M059J (cell line): ENCODE measurements around the gene FGF4. TPM values are rescaled to one million over a fixed set of nuclear protein-coding genes. Genes with fewer than 3 reads are reported as not detected.

ENCODE experiments used
- DNase-seq: peaks from one replicate; pipeline ENCODE4 v3.0.0-alpha.2; 2012; ENCODE audit warnings: low read depth
- total RNA-seq: library from RNA; depleted of rRNA; stranded (reverse); fragments of >200 nt; shearing (Covaris generic); gene quantifications from 2 replicates; pipeline ENCODE4 v1.2.3, GENCODE V29; 2014

FGF4 gene
- total RNA-seq, 1 experiment from 2014 or later = not detected

- peak; percentile 36 for DNase-seq
Observed at GRCh38 chr11:69807106-69807815, 32.1 kb upstream of the FGF4 start.

DNA sequence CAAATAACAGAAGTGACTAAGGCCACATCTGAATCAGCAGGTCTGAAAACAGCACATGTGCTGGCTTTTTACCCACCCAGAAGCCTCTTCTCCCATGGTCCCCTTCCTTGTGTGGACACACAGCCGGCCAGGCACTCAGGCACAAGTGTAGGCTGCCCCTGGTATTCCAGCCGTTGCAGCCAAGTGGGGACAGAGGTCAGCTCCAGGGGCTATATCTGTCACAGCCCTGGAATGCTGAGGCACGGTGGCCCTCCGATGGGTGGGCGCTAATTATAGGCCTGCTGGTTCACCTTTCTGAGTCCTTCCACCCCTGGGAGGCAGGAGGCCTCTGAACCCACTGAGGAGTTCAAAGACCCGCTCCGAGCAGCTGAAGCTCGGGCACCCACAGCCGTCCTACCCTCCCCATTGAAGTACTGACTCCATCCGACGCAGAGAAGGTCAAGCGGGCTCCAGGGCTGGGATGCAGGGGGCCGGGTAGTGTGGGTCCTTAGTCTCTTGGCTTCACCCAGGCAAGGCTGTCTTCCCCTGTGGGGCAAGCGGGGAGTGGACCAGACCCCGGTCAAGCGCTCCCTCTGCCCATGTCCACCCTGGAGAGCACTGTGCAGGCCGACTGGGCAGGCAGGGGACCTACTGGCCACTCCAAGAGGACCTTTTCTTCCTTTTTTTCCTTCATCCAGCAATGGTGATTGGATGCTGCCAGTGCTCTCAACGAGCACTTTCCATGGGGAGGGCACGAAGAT lies 29.8 kb upstream of the FGF4 start:
- no peak for DNase-seq

DNA sequence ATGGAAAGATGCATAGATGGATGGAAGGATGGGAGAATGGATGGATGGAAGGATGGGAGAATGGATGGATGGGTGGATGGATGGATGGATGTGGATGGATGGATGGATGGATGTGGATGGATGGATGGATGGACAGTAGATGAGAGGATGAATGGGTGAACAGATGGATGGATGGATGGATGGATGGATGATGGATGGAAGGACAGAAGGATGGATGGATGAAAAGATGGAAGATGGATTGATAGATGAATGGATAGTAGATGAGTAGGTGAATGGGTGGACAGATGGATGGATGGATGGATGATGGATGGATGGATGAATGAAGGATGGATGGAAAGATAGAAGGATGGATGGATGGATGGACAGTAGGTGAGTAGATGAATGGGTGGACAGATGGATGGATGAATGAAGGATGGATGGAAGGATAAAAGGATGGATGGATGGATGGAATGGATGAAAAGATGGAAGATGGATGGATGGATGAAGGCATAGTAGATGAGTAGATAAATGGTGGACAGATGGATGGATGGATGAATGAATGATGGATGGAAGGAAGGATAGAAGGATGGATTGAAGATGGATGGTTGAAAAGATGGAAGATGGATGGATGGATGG lies 28.6 kb upstream of the FGF4 start:
- no peak for DNase-seq

DNA sequence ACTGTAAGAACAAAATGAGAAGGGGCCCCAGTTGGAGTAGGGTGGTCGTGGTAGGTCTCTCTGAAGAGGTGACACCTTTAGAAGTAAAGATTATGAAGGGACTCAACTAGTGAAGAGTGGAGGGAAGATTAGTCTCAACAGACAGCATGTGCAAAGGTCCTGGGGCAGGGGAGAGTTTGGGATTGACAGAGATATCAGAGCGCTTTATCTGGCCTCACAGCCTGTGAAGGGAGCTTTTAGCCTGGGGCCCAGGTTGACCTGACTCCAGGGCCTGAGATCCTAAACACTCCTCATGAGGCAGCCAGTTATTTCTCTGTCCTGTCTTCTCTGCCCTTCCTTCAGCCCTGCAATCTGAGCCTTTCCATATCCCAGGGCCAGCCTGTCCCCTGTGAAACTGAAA lies 27.9 kb upstream of the FGF4 start:
- DNase-seq = no peak

DNA sequence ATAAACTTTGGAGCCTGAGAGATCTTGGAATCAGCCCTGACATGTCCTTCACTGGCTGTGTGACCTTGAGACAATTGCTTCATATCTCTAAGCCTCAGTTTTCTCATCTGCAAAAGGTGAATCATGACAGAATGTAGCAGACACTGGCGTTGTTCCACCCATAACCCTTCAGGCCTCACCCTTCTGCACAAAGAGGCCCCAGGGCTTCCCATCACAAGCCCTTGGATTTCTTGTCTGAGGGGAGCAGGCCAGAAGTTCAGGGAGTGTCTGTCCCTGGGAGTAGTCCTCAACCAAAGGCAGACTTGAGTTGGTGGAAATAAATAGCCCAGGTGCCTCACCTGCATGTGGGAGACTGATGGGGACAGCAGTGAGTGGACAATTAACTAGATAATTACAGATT lies 27.4 kb upstream of the FGF4 start:
- DNase-seq = no peak

DNA sequence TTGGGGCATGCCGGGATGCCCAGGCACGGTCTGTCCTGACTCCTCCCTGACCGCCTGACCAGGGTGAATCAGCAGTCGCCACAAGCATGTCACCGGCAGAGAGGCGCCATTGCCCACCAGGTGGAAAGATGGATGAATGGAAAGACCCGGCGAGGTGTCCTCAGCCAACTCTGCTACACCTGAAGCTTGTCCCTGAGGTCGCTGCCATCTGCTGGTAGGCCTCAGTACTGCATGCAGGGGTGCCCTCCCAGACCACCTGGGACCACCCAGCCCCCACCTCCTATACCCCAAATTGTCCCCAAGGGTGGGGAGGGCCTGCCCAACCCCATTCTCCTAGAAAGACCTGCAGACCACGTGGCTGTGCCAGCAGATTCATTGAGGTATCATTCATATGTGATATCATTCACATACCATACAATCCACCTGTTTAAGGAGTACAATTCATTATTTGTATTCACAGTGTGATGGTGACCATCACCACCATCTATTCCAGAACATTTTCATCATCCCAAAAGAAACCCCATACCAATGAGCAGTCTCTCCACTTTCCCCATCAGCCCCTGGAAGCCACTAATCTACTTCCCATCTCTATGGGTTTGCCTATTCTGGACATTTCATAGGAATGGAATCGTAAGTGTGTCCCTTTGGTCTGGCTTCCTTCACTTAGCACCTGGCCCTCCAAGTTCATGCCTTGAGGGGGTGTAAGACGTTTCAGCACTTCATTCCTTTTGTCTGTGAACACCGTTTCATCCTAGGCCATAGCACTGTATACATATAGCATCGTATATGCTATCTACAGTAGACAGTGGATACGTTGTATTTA lies 26.6 kb upstream of the FGF4 start:
- peak; percentile 26 for DNase-seq

DNA sequence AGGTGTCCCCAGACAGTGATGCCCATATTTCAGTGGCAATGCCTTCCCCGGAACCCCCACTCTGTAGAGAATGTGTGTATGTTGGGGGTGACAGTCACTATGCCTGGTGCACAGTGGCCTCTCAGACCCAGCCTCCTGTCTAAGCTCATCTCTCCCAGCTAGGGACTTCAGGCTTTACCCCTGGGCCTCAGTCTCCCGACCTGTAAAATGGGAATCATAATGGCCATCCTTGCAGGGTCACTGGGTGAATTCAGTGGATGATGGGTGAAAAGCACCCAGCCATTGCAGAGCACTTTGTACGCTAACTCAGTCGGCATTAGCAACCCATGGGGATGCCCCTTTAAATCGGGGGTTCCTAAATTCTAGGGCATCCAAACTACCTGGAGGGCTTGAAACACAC lies 25.1 kb upstream of the FGF4 start:
- DNase-seq = no peak

DNA sequence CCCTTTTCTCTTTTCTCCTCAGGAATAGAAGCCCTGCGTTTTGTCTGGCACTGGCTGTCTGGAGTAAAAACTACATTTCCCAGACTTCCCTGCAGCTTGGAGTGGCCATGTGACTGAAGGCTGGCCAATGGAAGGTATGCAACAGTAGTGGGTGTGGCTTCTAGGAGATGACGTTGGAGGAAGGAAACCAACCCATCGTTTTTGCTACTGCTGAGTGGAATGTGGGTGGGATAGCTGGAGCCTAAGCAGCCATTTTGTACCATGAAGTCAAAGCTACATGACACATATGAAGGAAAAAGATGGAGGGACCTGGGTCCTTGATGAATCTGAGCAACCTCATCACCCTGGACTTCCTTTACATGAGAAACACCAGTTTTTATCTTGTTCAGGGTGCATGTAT lies 24.4 kb upstream of the FGF4 start:
- peak; percentile 46 for DNase-seq

DNA sequence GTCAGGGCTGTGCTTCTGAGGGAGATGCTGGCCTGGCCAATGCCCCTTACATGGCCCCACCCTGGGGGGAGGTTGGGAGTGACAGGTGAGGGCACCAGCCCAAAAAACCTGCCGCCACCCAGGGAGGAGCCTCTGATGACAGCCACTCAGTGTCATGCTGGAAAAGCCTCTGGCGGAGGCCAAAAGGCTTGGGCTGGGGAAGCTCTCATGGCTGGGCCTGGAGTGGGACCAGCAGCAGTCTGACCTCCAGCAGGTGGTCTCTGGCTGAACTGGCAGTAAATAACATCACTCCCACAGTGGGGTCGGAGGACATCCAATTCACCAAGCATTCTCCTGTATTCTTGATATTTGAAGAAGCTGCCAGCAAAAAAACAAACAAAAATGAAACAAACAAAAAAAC lies 24.0 kb upstream of the FGF4 start:
- no peak for DNase-seq

DNA sequence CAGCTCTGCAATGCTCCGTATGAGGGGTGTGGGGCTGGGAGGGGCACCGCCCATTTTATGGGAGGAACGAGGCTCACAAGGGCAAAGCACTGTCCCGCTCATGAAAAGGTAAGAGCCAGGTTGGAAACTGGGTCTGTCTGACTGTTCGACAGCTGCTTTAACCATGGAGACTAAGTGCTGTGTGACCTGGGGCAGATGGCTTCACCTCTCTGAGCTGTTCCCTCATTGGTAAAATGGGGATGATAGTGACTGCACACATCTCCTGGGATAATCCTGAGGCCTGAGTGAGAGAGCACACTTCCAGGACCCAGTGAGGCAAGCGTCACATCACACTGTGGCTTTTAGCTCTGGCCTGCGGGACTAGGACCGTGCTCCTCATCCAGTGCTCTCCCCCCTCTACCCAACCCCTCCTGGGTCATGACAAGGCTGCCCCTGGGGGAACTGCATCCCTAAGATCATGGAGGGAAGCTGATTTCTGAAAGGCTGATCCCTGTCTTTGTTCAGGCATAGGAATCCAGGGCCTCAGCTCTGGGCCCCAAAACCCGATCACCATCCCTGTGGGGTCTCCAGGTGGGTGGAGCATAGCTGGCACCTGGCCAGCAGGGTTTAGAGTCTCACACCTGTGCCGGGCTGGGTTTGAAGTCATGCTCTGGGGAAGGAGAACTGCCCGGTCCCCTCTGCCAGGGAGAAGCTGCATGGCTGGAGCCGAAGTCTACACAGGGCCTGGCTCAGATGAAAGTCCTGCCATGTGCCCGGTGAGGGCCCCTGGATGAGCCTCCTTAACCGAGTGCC lies 22.8 kb upstream of the FGF4 start:
- DNase-seq = no peak

DNA sequence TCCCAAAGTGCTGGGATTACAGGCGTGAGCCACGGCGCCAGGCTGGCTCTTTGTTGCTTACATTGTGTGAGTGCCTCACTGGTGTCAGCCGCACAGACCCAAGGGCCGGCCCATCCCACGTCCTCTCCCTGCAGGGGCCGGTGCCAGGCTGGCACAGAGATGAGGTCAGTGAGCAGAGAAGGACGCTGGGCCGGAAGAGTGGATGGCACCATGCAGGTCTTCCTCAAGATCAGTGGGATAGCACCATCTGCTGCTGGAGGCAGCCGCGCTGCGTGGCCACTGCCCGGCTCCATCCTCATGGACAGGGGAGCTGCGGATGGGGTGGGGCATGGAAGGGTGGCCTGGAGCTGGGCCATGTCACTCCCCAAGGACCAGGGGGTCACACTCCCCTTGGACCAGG lies 22.0 kb upstream of the FGF4 start:
- peak; percentile 53 for DNase-seq

- no peak for DNase-seq
Observed at GRCh38 chr11:69796063-69796462, 20.9 kb upstream of the FGF4 start.

DNA sequence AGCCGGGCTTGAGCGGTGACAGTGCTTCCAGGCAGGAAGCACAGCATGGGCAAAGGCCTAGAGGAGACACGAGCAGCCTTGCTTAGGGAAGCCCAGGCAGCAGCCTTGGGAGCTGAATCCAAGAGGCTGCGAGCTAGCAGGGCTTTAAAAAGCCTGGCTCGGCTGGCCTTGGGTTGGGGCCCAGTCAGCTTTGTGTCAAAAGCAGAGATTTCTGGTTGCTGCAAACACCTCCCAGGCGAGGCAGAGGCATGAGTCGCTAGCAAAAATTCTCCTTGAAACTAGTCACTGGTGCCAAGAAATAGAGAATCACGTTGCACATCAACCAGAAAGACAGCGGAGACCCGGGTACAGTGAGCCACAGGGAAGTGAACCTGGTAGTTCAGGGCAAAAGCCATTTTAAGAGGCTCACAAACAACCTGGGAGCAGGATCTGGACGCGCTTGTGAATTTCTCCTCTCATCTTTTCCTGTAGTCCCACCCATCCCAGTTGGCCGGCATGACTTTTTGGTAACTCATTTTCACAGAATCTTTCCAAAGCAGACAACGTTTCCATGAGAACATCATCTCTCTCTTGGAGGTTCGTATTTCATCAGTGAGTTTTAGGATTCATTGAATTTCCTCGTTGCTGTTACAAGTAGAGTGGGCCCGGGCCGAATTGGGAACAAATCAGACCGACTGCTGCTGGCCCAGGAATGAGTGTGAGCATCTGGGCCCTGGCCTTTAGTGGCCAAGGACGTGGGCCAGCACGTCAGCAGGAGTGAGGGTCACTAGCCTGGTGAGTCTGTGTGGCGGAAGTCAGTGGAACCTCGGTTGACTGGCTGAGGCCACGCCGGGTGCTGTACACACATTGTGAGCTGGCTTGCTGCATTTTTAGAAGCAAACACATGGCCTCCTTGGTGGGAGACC lies 16.4 kb upstream of the FGF4 start:
- DNase-seq = peak; percentile 44

DNA sequence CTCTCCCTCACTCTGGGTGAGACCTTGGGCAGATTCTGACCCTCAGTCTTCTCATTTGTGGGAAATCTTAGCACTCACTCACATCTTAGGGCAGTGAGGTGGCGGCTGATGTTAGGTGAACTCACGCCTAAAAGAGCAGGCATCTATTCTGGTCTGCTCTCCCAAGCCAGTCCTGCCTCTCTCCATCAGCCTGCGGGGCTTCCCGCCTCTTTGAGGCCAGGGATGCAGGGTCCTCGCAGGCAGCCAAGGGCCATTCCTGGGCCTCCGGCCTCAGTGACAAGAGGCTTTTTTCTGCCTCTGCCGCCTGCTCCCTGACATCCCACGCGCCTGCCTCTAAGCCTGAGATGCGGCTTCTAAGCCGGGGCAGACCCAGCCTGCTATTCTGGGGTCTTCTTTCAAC lies 13.8 kb upstream of the FGF4 start:
- no peak for DNase-seq

- DNase-seq = no peak
Observed at GRCh38 chr11:69787906-69788305, 12.8 kb upstream of the FGF4 start.

- DNase-seq = no peak
Observed at GRCh38 chr11:69787457-69787856, 12.3 kb upstream of the FGF4 start.

DNA sequence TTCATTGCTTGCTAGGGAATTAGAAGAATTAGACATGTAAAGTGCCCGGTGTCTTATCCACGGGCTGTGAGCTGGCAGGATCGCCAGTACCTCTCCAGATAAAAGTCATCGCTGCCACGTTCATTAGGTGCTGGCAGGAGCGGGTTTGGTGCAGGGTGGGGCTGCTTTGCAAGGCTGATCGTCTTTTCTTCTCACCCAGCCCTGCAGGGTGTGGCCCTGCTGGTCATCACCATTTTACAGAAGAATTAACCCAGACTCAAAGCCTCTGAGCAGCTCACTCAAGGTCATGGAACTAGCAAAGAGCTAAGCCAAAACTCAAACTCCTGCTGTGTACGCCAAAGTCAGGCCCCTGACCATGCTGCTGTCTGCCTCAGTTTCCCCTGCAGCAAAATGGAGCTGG lies 6.1 kb upstream of the FGF4 start:
- DNase-seq = no peak

- no peak for DNase-seq
Observed at GRCh38 chr11:69778373-69778772, 3.2 kb upstream of the FGF4 start.

DNA sequence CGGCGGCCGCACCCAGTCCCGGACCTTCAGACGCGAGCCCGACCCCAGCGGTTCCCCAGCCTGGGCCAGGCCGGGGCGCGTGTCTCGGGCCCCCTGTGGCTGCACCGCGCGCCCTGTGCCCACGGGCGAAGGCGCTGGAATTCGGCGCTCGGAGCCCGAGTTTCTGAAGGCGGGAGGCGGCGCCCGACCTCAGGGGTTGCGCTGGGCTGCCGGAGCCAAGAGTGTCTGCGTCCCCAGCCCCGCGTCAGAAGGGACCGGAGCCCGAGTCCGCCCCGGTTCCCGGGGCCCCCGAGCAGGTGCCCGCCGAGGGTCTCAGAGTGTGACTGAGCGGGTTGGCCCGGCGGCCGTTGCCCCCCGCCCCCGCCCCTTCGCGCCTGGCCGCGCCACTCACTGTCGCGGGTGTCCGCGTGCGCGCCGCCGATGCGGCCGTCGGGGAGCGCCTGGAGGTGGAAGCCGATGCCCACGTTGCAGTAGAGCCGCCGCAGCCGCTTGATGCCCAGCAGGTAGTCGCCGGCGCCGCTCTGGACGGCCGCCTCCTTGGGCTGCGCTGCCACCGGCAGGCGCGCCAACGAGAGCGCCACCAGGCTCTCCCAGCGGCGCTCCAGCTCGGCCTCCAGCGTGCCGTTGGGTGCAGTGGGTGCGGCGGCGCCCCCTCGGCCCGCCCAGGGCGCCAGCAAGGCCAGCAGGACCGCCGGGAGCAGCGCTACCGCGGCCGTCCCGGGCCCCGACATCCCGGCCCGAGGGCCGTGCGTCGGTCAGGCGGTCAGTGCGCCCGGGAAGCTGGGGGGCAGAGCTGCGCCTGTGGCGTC lies 583 bp downstream of the FGF4 start:
- no peak for DNase-seq
